Forelimb muscle (tissue), 1 donor: Measurements from ENCODE around the gene BARD1. TPM values are rescaled to one million over a fixed set of nuclear protein-coding genes. Genes with fewer than 3 reads are reported as not detected.
"Not testable (repeated sequence)": the region's sequence is repeated elsewhere in the genome, so short reads cannot be mapped to it uniquely, and the experiment has no call there.

Source experiments
- DNase-seq: peaks from one replicate; pipeline ENCODE4 v3.0.0-alpha.2; 2013; ENCODE audit warnings: low read depth
- polyA plus RNA-seq: library from polyadenylated mRNA; unstranded; fragments of 120-200 nt; gene quantifications from one replicate; pipeline ENCODE4 v1.2.1, GENCODE V29; 2013; ENCODE audit not compliant: insufficient read length

Gene BARD1
- polyA plus RNA-seq, 1 donor, result 9.3 TPM

- no peak for DNase-seq
Measured at GRCh38 chr2:214772443-214773015, 37.0 kb downstream of the BARD1 start.

- no peak for DNase-seq
Measured at GRCh38 chr2:214765180-214765579, 44.3 kb downstream of the BARD1 start.

DNA sequence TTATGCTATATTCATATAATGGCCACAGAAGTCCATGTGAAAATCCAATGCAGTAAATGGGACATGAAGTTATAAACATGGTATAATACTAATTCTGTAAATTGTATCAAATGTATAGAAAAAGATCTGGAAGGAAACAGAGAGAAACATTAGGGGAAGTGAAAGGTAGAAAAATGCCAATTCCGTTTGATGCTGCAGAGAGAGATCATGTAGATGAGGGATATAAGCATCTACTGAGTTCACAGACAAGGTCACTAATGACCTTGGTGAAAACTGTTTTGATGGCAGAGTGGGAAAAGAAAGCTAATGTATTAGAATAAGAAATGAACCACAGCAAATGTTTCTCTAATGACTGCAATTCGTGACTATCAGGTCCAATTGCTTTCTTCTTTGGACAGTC, 56.0 kb downstream of the BARD1 start:
- DNase-seq, result no peak

DNA sequence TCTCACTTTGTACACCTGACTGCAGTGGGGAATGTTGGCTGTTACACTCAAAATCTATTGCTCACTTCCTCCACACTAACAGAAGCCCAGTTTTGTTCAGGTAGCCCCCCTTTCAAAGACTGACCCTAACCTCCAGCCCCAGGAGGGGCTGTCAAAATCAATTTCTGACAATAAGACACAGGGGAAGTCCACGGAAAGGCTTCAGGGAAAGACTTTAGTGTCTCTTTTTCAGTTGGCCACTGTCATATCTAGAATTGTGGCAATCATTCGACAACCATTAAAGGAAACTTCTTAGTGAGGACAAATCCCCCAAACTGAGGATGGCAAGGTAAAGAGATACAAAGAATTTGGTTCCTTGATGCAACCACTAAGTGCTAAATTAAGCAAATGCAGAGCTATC, 59.0 kb downstream of the BARD1 start:
- DNase-seq, result no peak

GRCh38 chr2:214747992-214748391, 61.5 kb downstream of the BARD1 start:
- DNase-seq, result no peak

DNA sequence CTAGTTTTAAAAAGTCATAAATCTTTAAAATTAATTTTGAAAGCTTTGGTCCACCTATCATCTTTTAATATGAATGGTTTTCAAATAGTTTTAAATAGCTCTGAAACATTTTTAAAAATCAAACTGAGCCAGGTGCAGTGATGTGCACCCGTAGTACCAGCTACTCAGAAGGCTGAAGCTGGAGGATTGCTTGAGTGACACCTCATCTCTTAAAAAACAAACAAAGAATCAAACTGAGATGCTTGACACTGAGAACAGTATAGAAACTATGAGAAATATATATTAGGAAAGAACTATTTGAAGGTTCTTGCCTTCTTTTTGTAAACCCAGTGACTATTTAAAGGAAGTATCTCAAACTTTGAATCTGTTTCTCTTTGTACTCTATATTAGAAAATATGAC, 67.4 kb downstream of the BARD1 start:
- no peak for DNase-seq

GRCh38 chr2:214740867-214741395, 68.6 kb downstream of the BARD1 start:
- DNase-seq, result peak; percentile 5

GRCh38 chr2:214737188-214737587, 72.3 kb downstream of the BARD1 start:
- DNase-seq, result no peak

- no peak for DNase-seq
Measured at GRCh38 chr2:214730800-214731407, 78.6 kb downstream of the BARD1 start.

GRCh38 chr2:214730248-214730647, 79.2 kb downstream of the BARD1 start:
- no peak for DNase-seq

DNA sequence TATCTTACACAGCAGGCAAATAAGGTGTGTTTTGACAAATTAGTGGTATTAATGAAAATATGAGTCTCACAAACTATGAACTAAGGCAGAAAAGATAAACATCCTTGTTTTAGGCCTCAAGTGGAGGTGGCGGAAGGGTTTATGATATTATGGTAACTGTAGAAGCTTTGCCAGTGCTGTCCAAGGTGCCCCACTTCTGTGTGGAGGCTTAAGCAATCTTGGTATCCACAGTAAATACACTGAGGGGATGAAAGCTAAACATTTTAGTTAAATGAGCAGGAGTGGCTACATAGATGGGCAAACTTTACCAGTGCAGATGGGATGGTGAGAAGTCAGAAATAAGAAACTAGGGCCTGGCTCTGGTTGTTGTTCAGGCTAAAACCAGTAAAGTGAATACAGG, 84.7 kb downstream of the BARD1 start:
- no peak for DNase-seq

DNA sequence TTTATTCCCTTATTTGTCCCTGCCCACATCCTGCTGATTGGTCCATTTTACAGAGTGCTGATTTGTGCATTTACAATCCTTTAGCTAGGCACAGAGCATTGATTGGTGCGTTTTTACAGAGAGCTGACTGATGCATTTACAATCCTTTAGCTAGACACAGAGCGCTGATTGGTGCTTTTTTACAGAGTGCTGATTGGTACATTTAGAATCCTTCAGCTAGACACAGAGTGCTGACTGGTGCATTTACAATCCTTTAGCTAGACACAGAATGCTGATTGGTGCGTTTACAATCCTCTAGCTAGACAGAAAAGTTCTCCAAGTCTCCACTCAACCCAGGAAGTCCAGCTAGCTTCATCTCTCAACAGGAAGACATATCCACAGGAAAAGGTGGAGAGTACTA, 91.6 kb downstream of the BARD1 start:
- DNase-seq, result not testable (repeated sequence)

GRCh38 chr2:214716811-214717560, 92.5 kb downstream of the BARD1 start:
- DNase-seq, result no peak

GRCh38 chr2:214715025-214715424, 94.5 kb downstream of the BARD1 start:
- DNase-seq, result no peak

DNA sequence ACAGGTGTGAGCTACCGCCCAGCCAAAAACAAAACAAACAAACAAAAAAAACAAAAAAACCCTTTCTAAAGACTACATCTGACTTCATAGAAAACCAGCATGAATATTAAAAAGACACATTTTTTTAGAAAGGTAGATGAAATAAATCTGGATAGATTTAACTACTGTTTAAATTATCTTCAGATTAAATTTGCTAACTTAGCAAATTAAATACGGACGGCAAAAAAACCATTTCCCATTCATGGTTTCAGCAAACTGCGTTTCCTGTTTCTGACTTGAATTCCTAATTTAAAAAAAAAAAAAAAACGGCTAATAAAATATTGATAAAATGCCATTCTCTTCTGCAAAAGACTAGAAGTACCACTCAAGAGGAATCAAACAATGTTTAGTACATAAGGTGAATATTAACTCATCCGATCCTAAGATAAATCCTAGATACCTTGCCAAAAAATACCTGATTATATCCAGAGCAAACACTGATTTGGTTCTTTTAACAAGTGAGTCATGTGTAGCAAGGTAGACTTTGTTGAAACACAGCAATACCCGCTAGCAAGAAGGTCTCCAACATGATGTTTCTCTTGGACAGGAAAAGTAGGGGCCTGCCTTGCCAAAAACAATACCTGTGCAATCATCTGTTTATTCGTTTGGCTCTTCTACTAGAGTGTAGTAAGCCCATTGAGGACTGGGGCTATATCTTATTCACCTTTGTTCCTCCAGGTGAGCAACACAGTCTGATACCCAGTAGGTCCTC, 96.2 kb downstream of the BARD1 start:
- no peak for DNase-seq

- DNase-seq, result no peak
Measured at GRCh38 chr2:214710729-214711128, 98.8 kb downstream of the BARD1 start.

GRCh38 chr2:214706986-214707385, 102.5 kb downstream of the BARD1 start:
- no peak for DNase-seq

- DNase-seq, result no peak
Measured at GRCh38 chr2:214699236-214699635, 110.2 kb downstream of the BARD1 start.

GRCh38 chr2:214696681-214697080, 112.8 kb downstream of the BARD1 start:
- DNase-seq, result no peak

- DNase-seq, result no peak
Measured at GRCh38 chr2:214695789-214696188, 113.7 kb downstream of the BARD1 start.

GRCh38 chr2:214683557-214683956, 125.9 kb downstream of the BARD1 start:
- DNase-seq, result not testable (repeated sequence)

DNA sequence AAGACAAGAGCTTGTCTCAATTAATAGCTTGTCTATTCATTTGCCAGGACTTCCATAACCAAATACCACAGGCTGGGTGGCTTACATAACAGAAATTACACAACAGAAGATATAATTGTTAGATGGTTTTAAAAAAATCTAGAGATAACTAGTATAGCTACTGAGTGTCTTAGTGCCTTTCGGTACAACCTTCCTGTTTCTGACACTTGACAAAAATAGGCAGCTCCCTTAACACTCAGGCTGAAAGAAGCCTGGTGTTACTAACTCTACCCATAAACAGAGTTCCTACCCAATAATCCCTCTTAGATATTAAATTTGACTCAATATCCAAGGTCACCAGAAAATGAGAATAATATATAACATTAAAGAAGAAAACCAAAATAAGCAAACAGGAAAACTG, 129.7 kb downstream of the BARD1 start:
- no peak for DNase-seq
